Measurements from ENCODE around the gene CAMK1. TPM values are rescaled to one million over a fixed set of nuclear protein-coding genes. Genes with fewer than 3 reads are reported as not detected.

CAMK1 gene
- total RNA-seq, 1 experiment from 2014 or later: 2.0 TPM

GRCh38 chr3:9767418-9767817, 2.3 kb downstream of the CAMK1 start:
- DNase-seq: no peak
- Histone ChIP-seq H3K9me2 (ENCODE audit: insufficient read depth) (no peaks in the 10 kb centered on the region), H3K36me3 (ENCODE audit: low read depth) (no peaks in the 10 kb centered on the region), H3K4me3 (no peak overlapping the region), H3K9me3 (ENCODE audit: insufficient read depth, low read depth) (no peaks in the 10 kb centered on the region), H3K27ac (no peak overlapping the region), H3K27me3 (ENCODE audit: insufficient read depth, low read depth) (peaks cover 7% of the 10 kb centered on the region; the same call in 1 of the 2 replicates), H3K4me2 (no peak overlapping the region), H3K79me2 (ENCODE audit: low read depth) (no peaks in the 10 kb centered on the region), H3F3A (ENCODE audit: insufficient read depth, low read depth) (peaks cover 10% of the 10 kb centered on the region; the same call in 1 of the 2 replicates), H3K4me1 (replicated peaks; ENCODE audit: insufficient read depth) (no peaks in the 10 kb centered on the region), H4K20me1 (ENCODE audit: insufficient read depth) (no peaks in the 10 kb centered on the region), H2AFZ (no peak overlapping the region)
- CTCF ChIA-PET: no interaction called here
- BruUV-seq (replicated peaks): no TSS peak
- intact Hi-C loops (cut with micrococcal nuclease; ENCODE audit: unreplicated experiment): no loop called here
- POLR2A ChIA-PET (ENCODE audit: unreplicated experiment): no interaction called here
- TF ChIP-seq EZH2 (IDR thresholded peaks at IDR 0.05; ENCODE audit: low read depth) (no peak), CTCF (conservative IDR thresholded peaks at IDR 0.05) (no peak)

- no peak for TF ChIP-seq CTCF (conservative IDR thresholded peaks at IDR 0.05)
- no peak for TF ChIP-seq EZH2 (IDR thresholded peaks at IDR 0.05; ENCODE audit: low read depth)
- no peak overlapping the region for H3K4me2 ChIP-seq
- H4K20me1 ChIP-seq (ENCODE audit: insufficient read depth): no peaks in the 10 kb centered on the region
- BruUV-seq (replicated peaks): no TSS peak
- ChIA-PET POLR2A (ENCODE audit: unreplicated experiment) (no interaction called here), CTCF (no interaction called here)
- DNase-seq: no peak
- intact Hi-C loops (cut with micrococcal nuclease; ENCODE audit: unreplicated experiment): no loop called here
- H2AFZ ChIP-seq: no peak overlapping the region
- H3K27me3 ChIP-seq (ENCODE audit: insufficient read depth, low read depth): peaks cover 7% of the 10 kb centered on the region; the same call in 1 of the 2 replicates
- H3K9me3 ChIP-seq (ENCODE audit: insufficient read depth, low read depth): no peaks in the 10 kb centered on the region
- H3K4me3 ChIP-seq: no peak overlapping the region
- no peaks in the 10 kb centered on the region for H3K4me1 ChIP-seq (replicated peaks; ENCODE audit: insufficient read depth)
- no peaks in the 10 kb centered on the region for H3K9me2 ChIP-seq (ENCODE audit: insufficient read depth)
- no peak overlapping the region for H3K27ac ChIP-seq
- H3K36me3 ChIP-seq (ENCODE audit: low read depth): no peaks in the 10 kb centered on the region
- no peaks in the 10 kb centered on the region for H3K79me2 ChIP-seq (ENCODE audit: low read depth)
- no peaks in the 10 kb centered on the region for H3F3A ChIP-seq (ENCODE audit: insufficient read depth, low read depth)
Observed at GRCh38 chr3:9765865-9766264, 3.9 kb downstream of the CAMK1 start.

- Histone ChIP-seq H3F3A (ENCODE audit: insufficient read depth, low read depth) (no peaks in the 10 kb centered on the region), H3K4me3 (no peak overlapping the region), H3K79me2 (ENCODE audit: low read depth) (no peaks in the 10 kb centered on the region), H3K36me3 (ENCODE audit: low read depth) (no peaks in the 10 kb centered on the region), H3K27me3 (ENCODE audit: insufficient read depth, low read depth) (no peaks in the 10 kb centered on the region), H4K20me1 (ENCODE audit: insufficient read depth) (no peaks in the 10 kb centered on the region), H2AFZ (no peak overlapping the region), H3K9me2 (ENCODE audit: insufficient read depth) (no peaks in the 10 kb centered on the region), H3K9me3 (ENCODE audit: insufficient read depth, low read depth) (no peaks in the 10 kb centered on the region), H3K27ac (no peak overlapping the region), H3K4me2 (no peak overlapping the region), H3K4me1 (replicated peaks; ENCODE audit: insufficient read depth) (no peaks in the 10 kb centered on the region)
- POLR2A ChIA-PET (ENCODE audit: unreplicated experiment): interaction anchor here (0.5 kb wide), 1 partner anchor 567 kb away, joined by 3 read pairs; no protein-coding TSS in a partner anchor
- no peak for DNase-seq
- BruUV-seq (replicated peaks): no TSS peak
- CTCF ChIA-PET: no interaction called here
- no peak for TF ChIP-seq CTCF (conservative IDR thresholded peaks at IDR 0.05)
- TF ChIP-seq EZH2 (IDR thresholded peaks at IDR 0.05; ENCODE audit: low read depth): no peak
- intact Hi-C loops (cut with micrococcal nuclease; ENCODE audit: unreplicated experiment): no loop called here
Observed at GRCh38 chr3:9762871-9763270, 6.9 kb downstream of the CAMK1 start.

All from PC-9 (cell line).